Endometrial microvascular endothelial cells (primary cell): ENCODE data around the gene NDUFV2. TPM values are rescaled to one million over a fixed set of nuclear protein-coding genes. Genes with fewer than 3 reads are reported as not detected.
"Not testable (repeated sequence)": the region's sequence is repeated elsewhere in the genome, so short reads cannot be mapped to it uniquely, and the experiment has no call there.

ENCODE experiments used
- in situ Hi-C: cut with HindIII; loops from 2 replicates; pipeline ENCODE4 v1.10.0; 2017; ENCODE audit warnings: low sequenced_read_pairs, low pct_unique_long_range_greater_than_20kb; ENCODE audit errors: inconsistent ontology term
- total RNA-seq: library from RNA; depleted of rRNA; stranded (reverse); fragments of >200 nt; gene quantifications from one replicate; pipeline ENCODE4 v1.2.3, GENCODE V29; 2015; ENCODE audit errors: inconsistent ontology term

NDUFV2 gene
- total RNA-seq, 1 donor from 2014 or later: 197 TPM

- in situ Hi-C loops: no loop called here
Measured at GRCh38 chr18:9087144-9087543, 15.4 kb upstream of the NDUFV2 start.

DNA sequence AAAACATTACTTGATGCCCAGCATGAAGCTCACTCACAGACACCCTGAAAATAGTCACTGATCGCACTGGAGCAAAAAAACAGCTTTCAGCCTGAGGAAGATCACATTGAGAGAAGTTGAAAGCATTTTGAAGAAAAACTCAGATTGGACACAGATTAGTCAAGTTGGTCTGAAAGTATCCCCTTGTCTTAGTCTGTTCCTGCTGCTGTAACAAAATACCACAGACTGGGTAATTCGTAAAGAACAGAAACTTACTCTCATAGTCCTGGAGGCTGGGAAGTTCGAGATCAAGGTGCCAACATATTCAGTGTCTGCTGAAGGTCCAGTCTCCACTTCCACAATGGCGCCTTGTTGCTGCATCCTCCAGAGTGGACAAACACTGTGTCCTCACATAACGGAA lies 14.2 kb upstream of the NDUFV2 start:
- in situ Hi-C loops: no loop called here

- in situ Hi-C loops: not testable (repeated sequence)
Measured at GRCh38 chr18:9088727-9089126, 13.8 kb upstream of the NDUFV2 start.

DNA sequence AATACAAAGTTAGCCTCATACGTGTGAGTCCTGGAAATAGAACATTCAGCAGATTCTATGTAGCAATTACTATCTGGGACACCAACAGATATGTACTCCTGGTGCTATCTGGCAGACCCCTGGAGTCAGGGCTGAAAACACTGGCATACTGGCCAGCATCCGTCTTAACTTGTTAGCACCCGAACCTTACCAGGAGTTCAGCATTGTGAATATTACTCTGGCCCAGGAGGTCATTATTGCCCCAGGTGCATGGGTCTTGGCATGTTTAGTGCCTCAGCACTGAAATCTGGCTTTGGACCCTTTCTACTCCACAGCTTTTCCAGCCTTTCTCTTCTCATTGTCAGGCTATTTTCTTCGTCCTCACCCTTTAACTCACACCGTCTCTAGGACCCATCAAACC lies 11.9 kb upstream of the NDUFV2 start:
- in situ Hi-C loops: no loop called here

DNA sequence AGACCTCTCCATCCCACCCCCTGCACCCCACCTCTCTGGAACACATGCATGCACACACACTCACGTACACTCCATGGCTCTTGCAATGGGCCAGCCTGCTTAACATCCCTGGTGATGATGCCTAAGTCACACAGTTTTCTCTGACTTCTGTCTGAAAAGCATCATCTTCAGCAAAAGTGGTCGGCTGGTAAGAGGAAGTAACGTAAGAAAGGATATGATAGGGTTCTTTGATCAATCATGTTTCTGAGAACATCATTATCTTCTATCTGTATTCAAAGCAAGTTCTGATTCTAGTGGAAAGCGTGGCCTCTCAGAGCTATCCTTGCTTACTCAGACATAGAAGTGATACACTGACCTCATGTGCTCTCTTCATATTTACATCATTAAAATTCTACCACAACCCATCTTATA lies 11.4 kb upstream of the NDUFV2 start:
- in situ Hi-C loops: no loop called here

GRCh38 chr18:9092665-9093064 lies 9.8 kb upstream of the NDUFV2 start:
- in situ Hi-C loops: no loop called here

DNA sequence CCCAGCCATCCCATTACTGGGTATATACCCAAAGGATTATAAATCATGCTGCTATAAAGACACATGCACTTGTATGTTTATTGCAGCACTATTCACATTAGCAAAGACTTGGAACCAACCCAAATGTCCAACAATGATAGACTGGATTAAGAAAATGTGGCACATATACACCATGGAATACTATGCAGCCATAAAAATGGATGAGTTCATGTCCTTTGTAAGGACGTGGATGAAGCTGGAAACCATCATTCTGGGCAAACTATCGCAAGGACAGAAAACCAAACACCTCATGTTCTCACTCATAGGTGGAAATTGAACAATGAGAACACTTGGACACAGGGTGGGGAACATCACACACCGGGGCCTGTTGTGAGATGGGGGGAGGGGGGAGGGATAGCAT lies 9.4 kb upstream of the NDUFV2 start:
- in situ Hi-C loops: not testable (repeated sequence)

DNA sequence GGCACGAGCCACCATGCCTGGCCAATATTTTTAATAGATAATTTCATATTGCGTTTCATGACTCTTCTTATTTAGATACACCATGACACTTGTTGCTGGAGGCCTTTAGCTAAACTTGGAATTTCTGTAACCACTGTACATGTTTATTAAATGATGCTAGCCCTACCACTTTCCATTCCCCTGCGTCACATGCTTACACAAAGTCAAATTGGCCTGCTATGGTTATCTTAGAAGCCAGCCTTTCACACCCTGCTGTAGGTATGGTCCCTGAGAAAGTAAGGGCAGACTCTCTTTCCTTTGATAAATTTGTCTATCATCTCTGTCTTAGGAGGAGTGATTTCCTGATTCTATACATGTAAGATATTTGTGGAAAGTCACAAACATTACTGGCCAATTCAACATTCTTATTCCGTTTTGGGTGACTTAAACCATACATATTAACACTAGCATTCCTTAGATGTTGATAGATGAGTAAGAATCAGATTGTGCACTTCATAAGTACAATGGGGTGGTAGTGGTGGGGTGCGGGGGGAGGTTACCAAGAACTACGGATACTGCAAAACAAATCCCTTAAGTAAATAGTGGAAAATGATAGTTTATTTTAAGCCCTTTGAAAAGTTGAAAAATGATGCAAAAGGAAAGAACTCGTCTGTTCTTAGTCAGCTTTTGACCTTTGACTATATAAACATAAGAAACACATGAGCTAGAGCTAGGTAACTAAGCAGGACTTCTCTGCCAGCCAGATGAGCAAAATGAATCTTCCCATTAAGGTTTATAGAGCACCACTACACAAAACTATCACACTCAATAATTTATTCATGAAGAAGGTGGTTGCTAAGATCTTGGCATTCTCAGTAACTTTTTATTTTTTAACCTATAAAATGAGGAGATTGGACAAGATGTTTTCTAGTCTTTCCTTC lies 7.9 kb upstream of the NDUFV2 start:
- in situ Hi-C loops: no loop called here

- in situ Hi-C loops: no loop called here
Measured at GRCh38 chr18:9095297-9096006, 7.0 kb upstream of the NDUFV2 start.

- in situ Hi-C loops: no loop called here
Measured at GRCh38 chr18:9096007-9096371, 6.5 kb upstream of the NDUFV2 start.

- in situ Hi-C loops: no loop called here
Measured at GRCh38 chr18:9096685-9097084, 5.8 kb upstream of the NDUFV2 start.

DNA sequence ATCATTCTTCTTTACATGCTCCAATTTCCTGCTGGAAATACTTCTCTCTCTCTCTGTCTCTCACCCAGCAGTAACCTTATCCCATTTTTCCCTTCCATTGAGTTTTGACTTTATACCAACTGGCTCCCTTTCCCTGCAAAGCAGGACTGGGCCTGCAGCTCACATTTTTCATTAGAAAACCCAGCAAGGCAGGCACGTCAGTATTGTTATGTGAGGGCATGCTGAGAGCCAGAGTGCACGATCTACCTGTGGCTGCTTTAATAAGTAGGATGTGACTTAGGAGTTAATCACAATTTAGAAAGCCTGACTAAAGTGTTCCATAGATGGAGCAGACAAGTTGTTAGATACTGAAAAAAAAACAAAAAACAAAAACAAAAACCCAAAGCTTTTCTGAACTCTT lies 5.2 kb upstream of the NDUFV2 start:
- in situ Hi-C loops: no loop called here

DNA sequence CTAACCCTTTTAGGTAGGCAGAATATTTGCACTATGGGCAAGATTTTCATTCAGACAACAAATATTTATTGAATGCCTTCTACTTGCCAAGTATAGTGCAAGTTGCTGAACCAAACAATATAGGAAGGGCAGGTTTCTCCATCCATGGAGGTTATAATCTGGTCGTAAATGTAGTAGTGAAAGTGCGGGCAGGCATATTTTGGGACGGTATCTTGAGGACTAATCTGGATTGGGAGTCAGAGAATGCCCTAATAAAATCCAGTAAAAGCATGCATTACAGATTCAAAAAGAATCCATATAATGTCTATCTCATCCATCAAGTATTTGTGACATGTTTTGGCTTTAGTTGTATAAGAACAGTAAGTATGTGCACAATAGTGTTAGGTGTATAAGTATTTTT lies 1.7 kb upstream of the NDUFV2 start:
- in situ Hi-C loops: no loop called here

DNA sequence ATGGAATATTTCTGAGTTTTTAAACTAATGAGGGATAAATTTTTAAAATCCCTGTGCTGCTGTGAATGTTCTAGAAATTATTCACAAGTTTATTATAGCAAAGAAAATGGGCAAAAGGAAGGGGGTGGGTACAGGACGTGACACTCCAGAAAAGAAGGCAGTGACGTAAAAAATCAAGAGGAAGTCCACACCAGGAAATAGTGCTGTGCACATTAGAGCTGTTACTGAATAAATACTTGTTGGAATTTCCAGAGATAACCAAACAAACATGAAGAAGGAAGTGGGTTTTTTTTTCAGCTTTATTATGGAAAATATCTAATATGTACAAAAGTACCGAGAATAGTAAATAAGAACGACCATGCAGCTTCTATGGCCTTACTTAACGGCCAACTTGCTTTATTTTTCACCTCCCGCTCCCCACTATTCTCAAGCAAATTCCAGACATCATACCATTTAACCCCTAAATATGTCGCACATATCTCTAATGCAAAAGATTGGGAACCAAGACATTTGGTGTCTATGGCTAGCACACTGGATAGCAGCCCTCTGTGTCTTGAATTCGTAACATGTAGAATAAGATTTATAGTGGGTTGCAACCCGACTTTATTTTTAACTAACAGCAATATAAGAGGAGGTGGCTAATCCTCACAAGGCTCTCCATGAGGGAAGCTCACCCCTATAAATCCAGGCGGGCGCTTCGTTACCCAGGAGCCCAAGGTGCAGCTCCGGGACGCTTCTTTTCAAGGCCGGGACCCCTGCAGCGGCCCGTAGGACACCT lies 580 bp upstream of the NDUFV2 start:
- in situ Hi-C loops: no loop called here

GRCh38 chr18:9103376-9103873 lies 926 bp downstream of the NDUFV2 start:
- in situ Hi-C loops: no loop called here

DNA sequence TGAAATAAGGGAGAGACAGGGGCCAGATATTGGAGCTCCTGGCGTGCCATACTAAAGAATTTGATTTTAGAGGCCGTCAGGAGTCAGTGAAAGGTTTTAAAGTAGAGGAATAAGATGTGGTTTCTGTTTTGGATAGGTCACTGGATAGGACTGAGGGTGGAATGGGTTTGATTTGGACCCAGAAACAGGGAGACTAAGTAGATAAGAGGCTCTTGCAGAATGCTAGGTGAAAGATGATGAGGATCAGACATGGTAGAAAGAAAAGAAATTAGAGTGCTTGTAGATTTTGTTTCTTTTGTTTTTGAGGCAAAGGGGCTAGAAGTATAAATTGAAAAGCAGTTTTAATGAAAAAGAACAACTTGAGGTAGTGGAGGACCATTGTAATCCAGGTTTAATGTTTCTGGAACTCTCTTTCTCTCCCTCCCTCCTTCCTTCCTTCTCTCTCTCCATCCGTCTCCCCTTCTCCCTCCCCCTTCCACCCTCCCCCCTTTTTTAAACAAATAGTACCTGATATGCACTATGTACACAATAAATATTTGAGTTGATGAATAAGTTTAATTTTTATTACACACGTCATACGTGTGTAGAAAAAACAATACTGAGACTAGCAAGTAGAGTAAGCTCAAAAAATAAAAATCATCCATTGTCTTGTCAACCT lies 1.9 kb downstream of the NDUFV2 start:
- in situ Hi-C loops: no loop called here

DNA sequence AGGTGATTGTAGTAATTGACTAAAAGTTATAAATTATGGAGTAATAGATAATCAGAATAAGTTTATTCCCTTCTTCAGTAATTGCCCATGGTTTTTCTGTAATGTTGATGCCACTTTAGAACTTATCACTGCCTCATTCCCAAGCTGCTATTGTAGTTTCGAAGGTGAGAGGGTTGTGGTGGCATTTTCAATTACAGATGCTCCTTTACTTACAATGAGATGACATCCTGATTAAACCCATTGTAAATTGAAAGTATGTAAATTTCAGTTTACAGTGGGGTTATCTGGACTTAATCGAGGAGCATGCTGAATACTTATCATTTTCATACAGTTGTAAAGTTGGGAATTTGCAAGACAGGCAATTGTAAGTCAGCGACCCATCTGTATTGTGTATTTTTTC lies 2.9 kb downstream of the NDUFV2 start:
- in situ Hi-C loops: no loop called here

- in situ Hi-C loops: no loop called here
Measured at GRCh38 chr18:9106094-9106493, 3.6 kb downstream of the NDUFV2 start.
